Transverse colon (tissue), 4 donors: ENCODE measurements around the gene CYP2J2. TPM values are rescaled to one million over a fixed set of nuclear protein-coding genes. Genes with fewer than 3 reads are reported as not detected.
"Not testable (repeated sequence)": the region's sequence is repeated elsewhere in the genome, so short reads cannot be mapped to it uniquely, and the experiment has no call there.

Experiments used
- DNase-seq: peaks from one replicate; pipeline ENCODE4 v3.0.0-alpha.2; 2019
- H3K27ac ChIP-seq, 4 donors: fragments of 200-600 bp; sonication (generic); 2 replicates each; pipeline ENCODE4 v1.5.1; 2016 to 2018; ENCODE audit warnings: inconsistent platforms in 4 of 4
- H3K27me3 ChIP-seq: fragments of 200-600 bp; sonication (generic); 2 replicates; pipeline ENCODE4 v1.5.1; 2017; ENCODE audit warnings: inconsistent platforms
- H3K36me3 ChIP-seq, 4 donors: fragments of 200-600 bp; sonication (generic); 2 replicates each; pipeline ENCODE4 v1.5.1; 2017 to 2019; ENCODE audit warnings: inconsistent platforms in 4 of 4
- H3K4me1 ChIP-seq, 4 donors: fragments of 200-600 bp; sonication (generic); 2 replicates each; pipeline ENCODE4 v1.5.1; 2017 to 2020; ENCODE audit warnings: inconsistent platforms in 4 of 4
- H3K4me3 ChIP-seq, 4 donors: fragments of 200-600 bp; sonication (generic); 1 replicate in 1 of 4; 2 replicates in 3 of 4; pipeline versions ENCODE4 v1.5.1 to v1.6.1; 2017 to 2019; ENCODE audit warnings: inconsistent platforms in 4 of 4
- H3K9me3 ChIP-seq, 2 donors: fragments of 200-600 bp; sonication (generic); 2 replicates each; pipeline ENCODE4 v1.5.1; 2017 to 2019; ENCODE audit warnings: inconsistent platforms in 2 of 2
- CTCF ChIP-seq, 5 experiments: fragments of 200-600 bp in 3 of 5; fragments of 450-650 bp in 2 of 5; sonication (generic) in 3 of 5; IDR thresholded peaks; 1 replicate in 2 of 5; 2 replicates in 3 of 5; pipeline ENCODE4 v1.5.1; 2016 to 2017; ENCODE audit warnings: antibody characterized with exemption in 5 of 5, inconsistent platforms in 3 of 5, mild to moderate bottlenecking in 2 of 5, moderate library complexity in 1 of 5
- EP300 ChIP-seq: sonication (generic); formaldehyde crosslinking; IDR thresholded peaks from one replicate; pipeline ENCODE4 v1.6.1; 2017; ENCODE audit warnings: antibody characterized with exemption, low read depth
- POLR2A ChIP-seq: fragments of 450-650 bp; IDR thresholded peaks from one replicate; pipeline ENCODE4 v1.6.1; 2016; ENCODE audit warnings: antibody characterized with exemption, mild to moderate bottlenecking, moderate library complexity
- POLR2AphosphoS5 ChIP-seq, 3 donors: sonication (generic); formaldehyde crosslinking; IDR thresholded peaks; one replicate each; pipeline ENCODE4 v1.6.1; 2016; ENCODE audit warnings: antibody characterized with exemption in 3 of 3
- WGBS, 2 donors: methylation state at CpG; one replicate each; pipeline ENCODE4 v1.1.5; 2018; ENCODE audit warnings: low coverage in 1 of 2; 5-methylcytosine and 5-hydroxymethylcytosine counted together
- in situ Hi-C, 4 donors: fragments of 200-750 bp; cut with MboI; loops; one replicate each; pipeline versions ENCODE4 v1.15.0 to v1.15.1; 2017; ENCODE audit warnings: low sequenced_read_pairs in 3 of 4, low pct_ligation_motif_present in 1 of 4, low pct_unique_long_range_greater_than_20kb in 1 of 4
- intact Hi-C: fragments of 100-400 bp; cut with DNase I; formaldehyde crosslinking; loops from one replicate; pipeline ENCODE4 v1.15.1; 2023; ENCODE audit warnings: low total_unique reads
- total RNA-seq, 4 donors: library from RNA; depleted of rRNA; stranded (reverse); fragments of >200 nt; gene quantifications; one replicate each; pipeline ENCODE4 v1.1.0, GENCODE V29; 2016

CYP2J2 gene
- total RNA-seq, 4 donors from 2014 or later: 21.7 to 61.9 (median 42.5) TPM

DNA sequence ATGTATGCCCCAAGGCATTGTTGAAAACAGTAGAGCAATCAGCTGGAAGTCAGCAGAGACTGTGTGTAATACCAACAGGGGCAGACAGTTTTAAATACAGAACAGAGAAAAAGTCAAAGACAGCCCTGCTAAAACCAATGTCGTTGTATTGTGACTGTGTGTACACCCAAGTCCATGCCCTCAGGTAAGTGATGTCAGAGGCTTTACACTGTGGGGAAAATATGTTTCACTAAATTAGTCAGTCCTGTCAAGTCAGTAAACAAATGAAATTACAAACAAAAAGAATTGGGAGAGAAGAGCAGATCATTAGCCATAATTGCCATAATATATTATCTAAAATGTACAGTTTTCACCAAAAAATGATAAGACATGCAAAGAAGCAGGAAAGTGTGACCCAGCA lies 2.4 kb upstream of the CYP2J2 start:
- in situ Hi-C loops (loop anchor here in 1 of 4 donors (25.0 kb wide), 1 partner anchor 1192 kb away; no protein-coding TSS in a partner anchor), intact Hi-C loops (no loop called here)
- H3K4me3 ChIP-seq: no peak overlapping the region
- H3K4me1 ChIP-seq: peaks cover 0 to 14% (median 0%) of the 10 kb centered on the region in 4 donors
- 77 to 90% methylated on average over 1 of the region's 1 CpG for WGBS, 2 donors
- H3K36me3 ChIP-seq: no peaks in the 10 kb centered on the region
- peaks cover 3 to 9% of the 10 kb centered on the region in 2 donors for H3K9me3 ChIP-seq
- no peak overlapping the region for H3K27ac ChIP-seq
- H3K27me3 ChIP-seq: peaks cover 41% of the 10 kb centered on the region
- TF ChIP-seq POLR2A: no peak
- no peak for TF ChIP-seq CTCF (IDR thresholded peaks at IDR 0.05)
- no peak for TF ChIP-seq EP300
- no peak for DNase-seq

- H3K27me3 ChIP-seq: peaks cover 41% of the 10 kb centered on the region
- H3K4me3 ChIP-seq: peak overlapping the region in 1 of 4 donors; percentile 58
- WGBS, 2 donors: 33 to 44% methylated on average over 2 of the region's 2 CpGs
- TF ChIP-seq CTCF (IDR thresholded peaks at IDR 0.05) (no peak), POLR2AphosphoS5 (IDR thresholded peaks at IDR 0.05) (no peak), EP300 (no peak), POLR2A (no peak)
- H3K9me3 ChIP-seq: peaks cover 3 to 12% of the 10 kb centered on the region in 2 donors
- in situ Hi-C loops (loop anchor here in 1 of 4 donors (25.0 kb wide), 1 partner anchor 1190 kb away; no protein-coding TSS in a partner anchor), intact Hi-C loops (no loop called here)
- H3K27ac ChIP-seq: no peak overlapping the region
- no peaks in the 10 kb centered on the region for H3K36me3 ChIP-seq
- H3K4me1 ChIP-seq: peaks cover 0 to 14% (median 0%) of the 10 kb centered on the region in 4 donors
- DNase-seq: no peak
These were observed 640 bp upstream of the CYP2J2 start for GRCh38 chr1:59927213-59927612.

DNA sequence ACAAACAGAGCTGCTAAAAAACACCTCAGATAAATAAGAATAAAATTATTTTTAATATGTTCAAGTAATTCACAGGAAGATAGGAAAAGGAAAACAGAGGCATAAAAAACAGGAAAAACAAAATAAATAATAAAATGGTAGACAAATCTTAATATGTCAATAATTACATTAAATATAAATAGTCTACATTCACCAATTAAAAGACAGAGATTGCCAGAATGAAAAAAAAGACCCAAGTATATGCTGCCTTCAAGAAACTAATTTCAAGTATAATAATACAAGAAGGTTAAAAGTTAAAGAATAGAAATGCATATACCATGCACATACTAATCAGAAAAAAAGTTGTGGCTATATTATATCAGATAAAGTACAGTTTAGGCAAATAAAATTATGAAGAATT lies 1.9 kb downstream of the CYP2J2 start:
- TF ChIP-seq CTCF (IDR thresholded peaks at IDR 0.05): no peak
- no peak for TF ChIP-seq POLR2A
- TF ChIP-seq POLR2AphosphoS5 (IDR thresholded peaks at IDR 0.05): no peak
- TF ChIP-seq EP300: no peak
- Histone ChIP-seq H3K27me3 (peaks cover 37% of the 10 kb centered on the region), H3K36me3 (no peaks in the 10 kb centered on the region), H3K9me3 (peaks cover 3 to 12% of the 10 kb centered on the region in 2 donors), H3K4me3 (no peak overlapping the region), H3K27ac (no peak overlapping the region), H3K4me1 (peaks cover 0 to 17% (median 0%) of the 10 kb centered on the region in 4 donors)
- no peak for DNase-seq
- in situ Hi-C loops: loop anchor here in 1 of 4 donors (25.0 kb wide), 1 partner anchor 1187 kb away; no protein-coding TSS in a partner anchor
- intact Hi-C loops: no loop called here

GRCh38 chr1:59921258-59921899 lies 5.2 kb downstream of the CYP2J2 start:
- in situ Hi-C loops, intact Hi-C loops, H3K4me3 ChIP-seq, H3K27ac ChIP-seq, H3K36me3 ChIP-seq, H3K27me3 ChIP-seq, DNase-seq: not testable (repeated sequence)
- Histone ChIP-seq H3K9me3 (peaks cover 3 to 12% of the 10 kb centered on the region in 2 donors), H3K4me1 (peaks cover 0 to 23% (median 0%) of the 10 kb centered on the region in 4 donors)
- WGBS, 2 donors: 61% methylated on average over 6 of the region's 6 CpGs; no CpG with 5 or more reads in 1 of the 2 donors
